Muscle of leg (tissue), 11 donors: ENCODE measurements around the gene PGA5. TPM values are rescaled to one million over a fixed set of nuclear protein-coding genes. Genes with fewer than 3 reads are reported as not detected.

Experiments used
- DNase-seq: peaks from one replicate; pipeline ENCODE4 v3.0.0; 2013
- H3K27ac ChIP-seq: one replicate; pipeline ENCODE4 v1.5.1; 2013; ENCODE audit warnings: mild to moderate bottlenecking, low read length, control low read depth
- H3K27me3 ChIP-seq: one replicate; pipeline ENCODE4 v1.6.1; 2013; ENCODE audit warnings: low read length; ENCODE audit not compliant: control insufficient read depth, insufficient read depth
- H3K36me3 ChIP-seq: one replicate; pipeline ENCODE4 v1.6.1; 2013; ENCODE audit warnings: low read length; ENCODE audit not compliant: control insufficient read depth, insufficient read depth
- H3K4me1 ChIP-seq: one replicate; pipeline ENCODE4 v1.6.1; 2013; ENCODE audit warnings: low read length; ENCODE audit not compliant: control insufficient read depth, insufficient read depth
- H3K4me3 ChIP-seq: one replicate; pipeline ENCODE4 v1.5.1; 2013; ENCODE audit warnings: low read length, control low read depth
- H3K9me3 ChIP-seq: replicated peaks from 2 replicates; pipeline ENCODE4 v1.6.1; 2013; ENCODE audit warnings: low read depth, low read length; ENCODE audit not compliant: control insufficient read depth
- WGBS: methylation state at CpG from one replicate; pipeline ENCODE4 v1.1.5; 2013; ENCODE audit warnings: missing lambda C conversion rate; ENCODE audit not compliant: insufficient coverage; 5-methylcytosine and 5-hydroxymethylcytosine counted together
- polyA plus RNA-seq, 8 donors: library from polyadenylated mRNA; unstranded; fragments of 120-200 nt; gene quantifications; one replicate each; pipeline versions ENCODE4 v1.2.1 to v1.2.3, GENCODE V29; 2013; ENCODE audit warnings: inconsistent platforms in 1 of 8, low replicate concordance in 1 of 8; ENCODE audit not compliant: insufficient read length in 8 of 8, insufficient read depth in 1 of 8
- total RNA-seq: library from RNA; stranded (reverse); fragments of 120-200 nt; gene quantifications from one replicate; pipeline ENCODE4 v1.2.4, GENCODE V29; 2013

The PGA5 gene
- total and polyA plus RNA-seq, 9 donors = 0.27 to 2.1 (median 1.1) TPM; not detected in 1

GRCh38 chr11:61293867-61294716, 53.1 kb downstream of the PGA5 start:
- peak overlapping the region; percentile 68 for H3K4me3 ChIP-seq
- under 1% methylated on average over 60 of the region's 60 CpGs for WGBS
- H3K27me3 ChIP-seq = peaks cover 16% of the 10 kb centered on the region
- H3K4me1 ChIP-seq = peaks cover 28% of the 10 kb centered on the region
- DNase-seq = peak; percentile 84
- H3K36me3 ChIP-seq = peaks cover 14% of the 10 kb centered on the region
- H3K9me3 ChIP-seq = no peaks in the 10 kb centered on the region
- peak overlapping the region; percentile 84 for H3K27ac ChIP-seq

GRCh38 chr11:61294717-61295595, 54.0 kb downstream of the PGA5 start, which contains the start of gene VWCE:
VWCE (minus strand) TSS chr11:61295316; CDS start chr11:61295037, 279 bp downstream.
- under 1% methylated on average over 95 of the region's 97 CpGs for WGBS
- Histone ChIP-seq H3K4me1 (peaks cover 28% of the 10 kb centered on the region), H3K36me3 (peaks cover 22% of the 10 kb centered on the region), H3K27me3 (peaks cover 16% of the 10 kb centered on the region), H3K9me3 (no peaks in the 10 kb centered on the region), H3K27ac (peak within 1 kb of the TSS; percentile 84), H3K4me3 (peak within 1 kb of the TSS; percentile 68)
- peak; percentile 76 for DNase-seq

GRCh38 chr11:61295596-61295926, 54.6 kb downstream of the PGA5 start:
- WGBS = 37% methylated on average over 7 of the region's 12 CpGs
- peaks cover 16% of the 10 kb centered on the region for H3K27me3 ChIP-seq
- peaks cover 28% of the 10 kb centered on the region for H3K36me3 ChIP-seq
- H3K4me1 ChIP-seq = peaks cover 28% of the 10 kb centered on the region
- peak overlapping the region; percentile 68 for H3K4me3 ChIP-seq
- DNase-seq = peak; percentile 35
- H3K9me3 ChIP-seq = no peaks in the 10 kb centered on the region
- H3K27ac ChIP-seq = peak overlapping the region; percentile 71

- Histone ChIP-seq H3K27me3 (peaks cover 16% of the 10 kb centered on the region), H3K9me3 (no peaks in the 10 kb centered on the region), H3K36me3 (peaks cover 42% of the 10 kb centered on the region), H3K4me1 (peaks cover 28% of the 10 kb centered on the region), H3K4me3 (no peak overlapping the region), H3K27ac (no peak overlapping the region)
- WGBS = no CpG with 5 or more reads among the region's 1 CpG
- no peak for DNase-seq
Observed at GRCh38 chr11:61297341-61297740, 56.4 kb downstream of the PGA5 start.

GRCh38 chr11:61297746-61298145, 56.8 kb downstream of the PGA5 start:
- Histone ChIP-seq H3K27ac (no peak overlapping the region), H3K4me1 (peaks cover 28% of the 10 kb centered on the region), H3K4me3 (no peak overlapping the region), H3K9me3 (no peaks in the 10 kb centered on the region), H3K27me3 (peaks cover 16% of the 10 kb centered on the region), H3K36me3 (peaks cover 46% of the 10 kb centered on the region)
- WGBS = 20% methylated on average over 1 of the region's 5 CpGs
- peak; percentile 87 for DNase-seq

GRCh38 chr11:61298663-61299244, 57.8 kb downstream of the PGA5 start:
- H3K4me3 ChIP-seq = no peak overlapping the region
- H3K9me3 ChIP-seq = no peaks in the 10 kb centered on the region
- H3K4me1 ChIP-seq = peaks cover 23% of the 10 kb centered on the region
- H3K36me3 ChIP-seq = peaks cover 56% of the 10 kb centered on the region
- DNase-seq = no peak
- H3K27me3 ChIP-seq = peaks cover 11% of the 10 kb centered on the region
- no peak overlapping the region for H3K27ac ChIP-seq
- 67% methylated on average over 1 of the region's 4 CpGs for WGBS

Other genes with a start within 250 kb of the PGA5 start
- gene CD5, start 138.7 kb upstream of the PGA5 start, total RNA-seq = 0.04 TPM
- gene CD5, start 138.7 kb upstream of the PGA5 start, polyA plus RNA-seq = under 1 TPM; 0.08 to 0.19 (median 0.10) TPM
- 10.0 TPM for gene VPS37C, start 79.7 kb upstream of the PGA5 start, total RNA-seq
- 10 to 100 TPM; 14.4 to 19.8 (median 18.0) TPM for gene VPS37C, start 79.7 kb upstream of the PGA5 start, polyA plus RNA-seq
- gene PGA3, start 37.7 kb upstream of the PGA5 start, total RNA-seq = 1.2 TPM
- gene PGA3, start 37.7 kb upstream of the PGA5 start, polyA plus RNA-seq = 1 to 10 TPM in 2 of 8 donors, under 1 TPM in 5, not detected in 1; 0.21 to 1.3 (median 0.82) TPM
- gene PGA4, start 18.8 kb upstream of the PGA5 start, total RNA-seq = 1.7 TPM
- 1 to 10 TPM in 6 of 8 donors, under 1 TPM in 2; 0.66 to 4.4 (median 1.7) TPM for gene PGA4, start 18.8 kb upstream of the PGA5 start, polyA plus RNA-seq
- 3.4 TPM for gene VWCE, start 54.1 kb downstream of the PGA5 start, total RNA-seq
- gene VWCE, start 54.1 kb downstream of the PGA5 start, polyA plus RNA-seq = 10 to 100 TPM in 1 of 8 donors, 1 to 10 TPM in 7; 3.3 to 10.2 (median 6.1) TPM
- gene DDB1, start 91.9 kb downstream of the PGA5 start, total RNA-seq = 208 TPM
- gene DDB1, start 91.9 kb downstream of the PGA5 start, polyA plus RNA-seq = 100 to 1,000 TPM; 174 to 240 (median 219) TPM
- gene TKFC, start 92.1 kb downstream of the PGA5 start, total RNA-seq = 13.3 TPM
- 10 to 100 TPM; 13.5 to 32.3 (median 19.5) TPM for gene TKFC, start 92.1 kb downstream of the PGA5 start, polyA plus RNA-seq
- 8.8 TPM for gene CYB561A3, start 120.7 kb downstream of the PGA5 start, total RNA-seq
- 10 to 100 TPM; 14.9 to 21.3 (median 16.8) TPM for gene CYB561A3, start 120.7 kb downstream of the PGA5 start, polyA plus RNA-seq
- gene TMEM138, start 121.2 kb downstream of the PGA5 start, total RNA-seq = 15.8 TPM
- 10 to 100 TPM; 14.4 to 25.1 (median 20.4) TPM for gene TMEM138, start 121.2 kb downstream of the PGA5 start, polyA plus RNA-seq
- gene TMEM216, start 151.4 kb downstream of the PGA5 start, total RNA-seq = 14.2 TPM
- gene TMEM216, start 151.4 kb downstream of the PGA5 start, polyA plus RNA-seq = 10 to 100 TPM; 12.4 to 20.7 (median 16.9) TPM
- gene CPSF7, start 188.8 kb downstream of the PGA5 start, total RNA-seq = 27.8 TPM
- gene CPSF7, start 188.8 kb downstream of the PGA5 start, polyA plus RNA-seq = 10 to 100 TPM; 59.9 to 75.9 (median 66.2) TPM
- 28.0 TPM for gene SDHAF2, start 188.9 kb downstream of the PGA5 start, total RNA-seq
- 10 to 100 TPM; 25.2 to 40.2 (median 35.3) TPM for gene SDHAF2, start 188.9 kb downstream of the PGA5 start, polyA plus RNA-seq